Measurements from ENCODE around the gene TECPR2. TPM values are rescaled to one million over a fixed set of nuclear protein-coding genes. Genes with fewer than 3 reads are reported as not detected.

TECPR2 gene
- total RNA-seq, result 8.9 and 11.1 TPM in 2 replicates

GRCh38 chr14:102362545-102363181, at the start of gene TECPR2, which contains the start of gene CINP:
Gene TECPR2 (plus strand): TSS chr14:102362941. CDS start chr14:102376722, 13,781 bp downstream.
Gene CINP (minus strand): TSS chr14:102362890. CDS start chr14:102362851, 39 bp downstream.

GRCh38 chr14:102319351-102320032, 43.2 kb upstream of the TECPR2 start, which contains the start of gene ZNF839:
Gene ZNF839 (plus strand): TSS chr14:102319746. CDS start chr14:102319766, 20 bp downstream.

GRCh38 chr14:102509746-102510615, 147.2 kb downstream of the TECPR2 start, which contains the start of gene ANKRD9:
Gene ANKRD9 (minus strand): TSS chr14:102509776. CDS start chr14:102507889, 1,887 bp downstream.

Other genes starting within 250 kb of the TECPR2 start
- 11.4 and 22.0 TPM in 2 replicates for gene WDR20, start 223.0 kb upstream of the TECPR2 start, total RNA-seq
- 5.9 and 6.9 TPM in 2 replicates for gene MOK, start 57.8 kb upstream of the TECPR2 start, total RNA-seq
- 5.9 and 7.9 TPM in 2 replicates for gene ZNF839, start 43.2 kb upstream of the TECPR2 start, total RNA-seq
- gene CINP, start 51 bp upstream of the TECPR2 start, total RNA-seq, result 41.0 and 41.1 TPM in 2 replicates
- gene ANKRD9, start 146.8 kb downstream of the TECPR2 start, total RNA-seq, result 15.9 and 16.4 TPM in 2 replicates
- gene RCOR1, start 229.7 kb downstream of the TECPR2 start, total RNA-seq, result 11.6 and 13.1 TPM in 2 replicates

Data from epithelial cell of alveolus of lung (primary cell).